IMR-90 (cell line): ENCODE results near the gene ZNF610. TPM values are rescaled to one million over a fixed set of nuclear protein-coding genes. Genes with fewer than 3 reads are reported as not detected.

Experiments used
- ATAC-seq: fragments of 200-7000 bp; cut with Tn5 transposase; 2 replicates; pipeline ENCODE4 v1.9.1; 2020; ENCODE audit warnings: low read depth, mild to moderate bottlenecking, moderate library complexity
- BruUV-seq: library from RNA; stranded (reverse); fragments of 400-500 nt; replicated peaks from 2 replicates; lab custom pipeline; 2021; lab: Mats Ljungman, UMichigan
- CTCF ChIA-PET: fragments of 300-600 bp; formaldehyde crosslinking; extraction: SDS; loops from one replicate; lab custom pipeline; 2021; ENCODE audit warnings: antibody characterized with exemption; lab: Yijun Ruan, JAX
- POLR2A ChIA-PET: fragments of 300-600 bp; sonication (Branson Sonifier 250); formaldehyde crosslinking; loops from one replicate; lab custom pipeline; 2022; ENCODE audit warnings: antibody characterized with exemption; ENCODE audit not compliant: unreplicated experiment; lab: Charles Lee
- DNase-seq: peaks from one replicate; pipeline ENCODE4 v3.0.0; 2013
- H2AFZ ChIP-seq: replicated peaks from 2 replicates; pipeline ENCODE3; 2013; ENCODE audit warnings: low read length, mild to moderate bottlenecking; ENCODE audit not compliant: poor library complexity
- H2AK5ac ChIP-seq: 2 replicates; pipeline ENCODE4 v1.6.1; 2013; ENCODE audit warnings: low read depth, low read length, inconsistent platforms
- H2AK9ac ChIP-seq: replicated peaks from 2 replicates; pipeline ENCODE3; 2013; ENCODE audit warnings: mild to moderate bottlenecking, low read depth, low read length, moderate library complexity; ENCODE audit not compliant: poor library complexity
- H2BK120ac ChIP-seq: 2 replicates; pipeline ENCODE4 v1.6.1; 2013; ENCODE audit warnings: low read depth, low read length, inconsistent platforms
- H2BK15ac ChIP-seq: 3 replicates; pipeline ENCODE4 v1.6.1; 2013; ENCODE audit warnings: low read depth, low read length, inconsistent platforms
- H2BK20ac ChIP-seq: 2 replicates; pipeline ENCODE4 v1.6.1; 2013; ENCODE audit warnings: low read depth, mild to moderate bottlenecking, inconsistent platforms, low read length, moderate library complexity
- H2BK5ac ChIP-seq: 2 replicates; pipeline ENCODE4 v1.6.1; 2013; ENCODE audit warnings: mild to moderate bottlenecking, low read depth, low read length, inconsistent platforms; ENCODE audit not compliant: poor library complexity, severe bottlenecking
- H3K14ac ChIP-seq: replicated peaks from 2 replicates; pipeline ENCODE4 v1.6.1; 2013; ENCODE audit warnings: low read depth, low read length, inconsistent platforms
- H3K18ac ChIP-seq: 2 replicates; pipeline ENCODE4 v1.6.1; 2013; ENCODE audit warnings: low read depth, low read length, control low read depth
- H3K23ac ChIP-seq: 2 replicates; pipeline ENCODE4 v1.6.1; 2013; ENCODE audit warnings: low read depth, low read length, inconsistent platforms
- H3K27ac ChIP-seq: 2 replicates; pipeline ENCODE4 v1.5.1; 2013; ENCODE audit warnings: mild to moderate bottlenecking, control low read depth, low read length; ENCODE audit not compliant: insufficient read depth
- H3K27me3 ChIP-seq: 2 replicates; pipeline ENCODE4 v1.6.1; 2013; ENCODE audit warnings: low read length; ENCODE audit not compliant: control insufficient read depth, insufficient read depth
- H3K36me3 ChIP-seq: 2 replicates; pipeline ENCODE4 v1.6.1; 2013; ENCODE audit warnings: low read length, mixed read lengths; ENCODE audit not compliant: control insufficient read depth, insufficient read depth
- H3K4ac ChIP-seq: 2 replicates; pipeline ENCODE4 v1.6.1; 2013; ENCODE audit warnings: low read depth, low read length, inconsistent platforms
- H3K4me1 ChIP-seq: 2 replicates; pipeline ENCODE4 v1.6.1; 2013; ENCODE audit warnings: low read length, mixed read lengths; ENCODE audit not compliant: control insufficient read depth, insufficient read depth
- H3K4me2 ChIP-seq: 2 replicates; pipeline ENCODE4 v1.6.1; 2013; ENCODE audit warnings: low read depth, mild to moderate bottlenecking, control low read depth, low read length, moderate library complexity
- H3K4me3 ChIP-seq: 2 replicates; pipeline ENCODE4 v1.5.1; 2013; ENCODE audit warnings: low read depth, mild to moderate bottlenecking, control low read depth, low read length, moderate library complexity; ENCODE audit not compliant: insufficient read depth
- H3K56ac ChIP-seq: 2 replicates; pipeline ENCODE4 v1.6.1; 2013; ENCODE audit warnings: low read length, inconsistent platforms; ENCODE audit not compliant: insufficient read depth; ENCODE audit errors: extremely low read depth
- H3K79me1 ChIP-seq, 2 experiments: 2 replicates each; pipeline ENCODE4 v1.6.1; 2013; ENCODE audit warnings: low read length in 2 of 2, inconsistent platforms in 1 of 2, low read depth in 1 of 2
- H3K9ac ChIP-seq: 2 replicates; pipeline ENCODE4 v1.6.1; 2013; ENCODE audit warnings: low read depth, low read length, control low read depth
- H3K9me1 ChIP-seq: 2 replicates; pipeline ENCODE4 v1.6.1; 2013; ENCODE audit warnings: low read length, inconsistent platforms; ENCODE audit not compliant: insufficient read depth
- H3K9me3 ChIP-seq: 2 replicates; pipeline ENCODE4 v1.6.1; 2013; ENCODE audit warnings: low read length; ENCODE audit not compliant: control insufficient read depth, insufficient read depth
- H4K20me1 ChIP-seq: 2 replicates; pipeline ENCODE4 v1.6.1; 2013; ENCODE audit warnings: low read length, inconsistent platforms; ENCODE audit not compliant: insufficient read depth
- H4K5ac ChIP-seq: 2 replicates; pipeline ENCODE4 v1.6.1; 2013; ENCODE audit warnings: mild to moderate bottlenecking, low read depth, low read length, control low read depth
- H4K8ac ChIP-seq, 2 experiments: 2 replicates each; pipeline ENCODE4 v1.6.1; 2013; ENCODE audit warnings: low read depth in 2 of 2, low read length in 2 of 2, control low read depth in 1 of 2, inconsistent platforms in 1 of 2
- H4K91ac ChIP-seq: 2 replicates; pipeline ENCODE4 v1.6.1; 2013; ENCODE audit warnings: low read depth, low read length, inconsistent platforms; ENCODE audit not compliant: insufficient read depth
- CEBPB ChIP-seq: IDR thresholded peaks from 2 replicates; pipeline ENCODE4 v1.6.1; 2012; ENCODE audit warnings: low read depth, low read length, improper control_type of control experiment
- NFE2L2 ChIP-seq: fragments of 150-350 bp; IDR thresholded peaks from 2 replicates; pipeline ENCODE4 v1.6.1; 2016; ENCODE audit warnings: low read depth, mild to moderate bottlenecking, low read length
- RAD21 ChIP-seq: IDR thresholded peaks from 2 replicates; pipeline ENCODE4 v1.6.1; 2012; ENCODE audit warnings: low read length, improper control_type of control experiment
- WGBS, 2 experiments: methylation state at CpG; one replicate each; pipeline versions ENCODE4 v1.1.5 to v1.1.7; 2013; ENCODE audit warnings: missing lambda C conversion rate in 2 of 2; ENCODE audit not compliant: insufficient read length in 1 of 2; ENCODE audit errors: extremely low coverage in 2 of 2; 5-methylcytosine and 5-hydroxymethylcytosine counted together
- dilution Hi-C: fragments of 300-500 bp; cut with HindIII; formaldehyde crosslinking; loops from one replicate; pipeline ENCODE4 v1.14.3; 2018; ENCODE audit warnings: low sequenced_read_pairs; ENCODE audit not compliant: unreplicated experiment
- in situ Hi-C: fragments of 300-500 bp; cut with MboI; formaldehyde crosslinking; loops from 3 replicates; pipeline ENCODE4 v1.14.3; 2019; ENCODE audit warnings: low sequenced_read_pairs, inconsistent platforms, mixed read lengths
- intact Hi-C: fragments of 100-400 bp; cut with micrococcal nuclease; formaldehyde crosslinking; loops from 2 replicates; pipeline ENCODE4 v1.10.0; 2022
- polyA plus RNA-seq, 3 experiments: library from polyadenylated mRNA; depleted of rRNA; stranded (reverse); fragments of >200 nt; gene quantifications; 2 replicates each; pipeline ENCODE4 v1.2.3, GENCODE V29; 2012; ENCODE audit warnings: low replicate concordance in 1 of 3
- total RNA-seq: library from RNA; depleted of rRNA; stranded (reverse); fragments of >200 nt; gene quantifications from 2 replicates; pipeline ENCODE4 v1.2.3, GENCODE V29; 2012

The ZNF610 gene
- total and polyA plus RNA-seq, 2 of the 4 experiments (the other 2 are of a cell fraction): 1.6 to 3.6 TPM

- Histone ChIP-seq H3K9ac (peak overlapping the region; percentile 55), H2BK5ac (no peak overlapping the region), H3K79me1 (peaks cover 10 to 16% of the 10 kb centered on the region in 2 experiments), H4K91ac (no peak overlapping the region), H2BK20ac (no peak overlapping the region), H3K4me1 (peaks cover 2% of the 10 kb centered on the region; the same call in 1 of the 2 replicates), H3K14ac (no peak overlapping the region), H3K4me3 (peak overlapping the region; percentile 75), H3K36me3 (peaks cover 21% of the 10 kb centered on the region), H3K27ac (peak overlapping the region; percentile 10; the same call in 1 of the 2 replicates), H2BK120ac (no peak overlapping the region), H3K27me3 (no peaks in the 10 kb centered on the region), H3K9me3 (peaks cover 4% of the 10 kb centered on the region; the same call in 1 of the 2 replicates), H3K4ac (no peak overlapping the region), H3K4me2 (peak overlapping the region; percentile 88), H3K23ac (peak overlapping the region; percentile 36; the same call in 1 of the 2 replicates), H4K5ac (no peak overlapping the region), H3K9me1 (no peaks in the 10 kb centered on the region), H3K56ac (no peak overlapping the region; the same call in 1 of the 2 replicates), H2AK9ac (peak overlapping the region; percentile 65), H2BK15ac (no peak overlapping the region), H2AK5ac (no peak overlapping the region), H2AFZ (peak overlapping the region; percentile 80), H4K8ac (peak overlapping the region in 1 of 2 experiments; percentile 40; a peak in 1 of 4 replicates), H4K20me1 (no peaks in the 10 kb centered on the region), H3K18ac (no peak overlapping the region)
- no peak for DNase-seq
- intact Hi-C loops: no loop called here
- no peak for TF ChIP-seq RAD21
- TF ChIP-seq NFE2L2: peak; percentile 25; the same call in 1 of the 2 replicates
- TF ChIP-seq CEBPB: no peak
- ChIA-PET CTCF (no interaction called here), POLR2A (no interaction called here)
- ATAC-seq: peak; percentile 28
- no TSS peak for BruUV-seq
- 40% methylated on average over 2 of the region's 8 CpGs; no CpG with 5 or more reads in 1 of the 2 experiments for WGBS, 2 experiments
- dilution Hi-C loops: no loop called here
- in situ Hi-C loops: no loop called here
Observed at GRCh38 chr19:52296400-52296772, 39.7 kb upstream of the ZNF610 start.
